ENCODE measurements around the gene ROCK2.

GRCh38 chr2:11352781-11353537, 8.5 kb upstream of the ROCK2 start:
- TF ChIP-seq EZH2 (IDR thresholded peaks at IDR 0.05; ENCODE audit: insufficient read depth, low read length): no peak
- TF ChIP-seq, protein P1, sequence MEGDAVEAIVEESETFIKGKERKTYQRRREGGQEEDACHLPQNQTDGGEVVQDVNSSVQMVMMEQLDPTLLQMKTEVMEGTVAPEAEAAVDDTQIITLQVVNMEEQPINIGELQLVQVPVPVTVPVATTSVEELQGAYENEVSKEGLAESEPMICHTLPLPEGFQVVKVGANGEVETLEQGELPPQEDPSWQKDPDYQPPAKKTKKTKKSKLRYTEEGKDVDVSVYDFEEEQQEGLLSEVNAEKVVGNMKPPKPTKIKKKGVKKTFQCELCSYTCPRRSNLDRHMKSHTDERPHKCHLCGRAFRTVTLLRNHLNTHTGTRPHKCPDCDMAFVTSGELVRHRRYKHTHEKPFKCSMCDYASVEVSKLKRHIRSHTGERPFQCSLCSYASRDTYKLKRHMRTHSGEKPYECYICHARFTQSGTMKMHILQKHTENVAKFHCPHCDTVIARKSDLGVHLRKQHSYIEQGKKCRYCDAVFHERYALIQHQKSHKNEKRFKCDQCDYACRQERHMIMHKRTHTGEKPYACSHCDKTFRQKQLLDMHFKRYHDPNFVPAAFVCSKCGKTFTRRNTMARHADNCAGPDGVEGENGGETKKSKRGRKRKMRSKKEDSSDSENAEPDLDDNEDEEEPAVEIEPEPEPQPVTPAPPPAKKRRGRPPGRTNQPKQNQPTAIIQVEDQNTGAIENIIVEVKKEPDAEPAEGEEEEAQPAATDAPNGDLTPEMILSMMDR (IDR thresholded peaks at IDR 0.05; ENCODE audit: insufficient read depth, low read depth, low read length): no peak
